ENCODE results near the gene ADAMTSL3. TPM values are rescaled to one million over a fixed set of nuclear protein-coding genes. Genes with fewer than 3 reads are reported as not detected.

The ADAMTSL3 gene
- total RNA-seq, 1 donor from 2014 or later = 13.2 TPM

- H3K27ac Mint-ChIP-seq = no peak overlapping the region
- no peak for TF ChIP-seq CTCF (IDR thresholded peaks at IDR 0.05; ENCODE audit: unreplicated experiment)
- no peaks in the 10 kb centered on the region for H3K9me3 Mint-ChIP-seq
- H3K27me3 Mint-ChIP-seq (ENCODE audit: low read depth) = peaks cover 54% of the 10 kb centered on the region
- no peak for DNase-seq (ENCODE audit: low spot score in 2 of 2, unreplicated experiment in 2 of 2)
- no peaks in the 10 kb centered on the region for H3K4me1 Mint-ChIP-seq
- no peaks in the 10 kb centered on the region for H3K36me3 Mint-ChIP-seq
- H3K4me3 Mint-ChIP-seq = no peak overlapping the region
Measured at GRCh38 chr15:83899670-83900069, 245.7 kb downstream of the ADAMTSL3 start.

- Mint-ChIP-seq H3K4me3 (no peak overlapping the region), H3K4me1 (no peaks in the 10 kb centered on the region), H3K9me3 (peaks cover 7% of the 10 kb centered on the region), H3K27me3 (ENCODE audit: low read depth) (peaks cover 34% of the 10 kb centered on the region), H3K36me3 (no peaks in the 10 kb centered on the region), H3K27ac (no peak overlapping the region)
- no peak for TF ChIP-seq CTCF (IDR thresholded peaks at IDR 0.05; ENCODE audit: unreplicated experiment)
- no peak for DNase-seq (ENCODE audit: low spot score in 2 of 2, unreplicated experiment in 2 of 2)
Measured at GRCh38 chr15:83904107-83905040, 250.5 kb downstream of the ADAMTSL3 start.

- Mint-ChIP-seq H3K4me1 (no peaks in the 10 kb centered on the region), H3K27me3 (ENCODE audit: low read depth) (peaks cover 21% of the 10 kb centered on the region), H3K9me3 (peaks cover 11% of the 10 kb centered on the region), H3K36me3 (no peaks in the 10 kb centered on the region), H3K27ac (no peak overlapping the region), H3K4me3 (no peak overlapping the region)
- no peak for TF ChIP-seq CTCF (IDR thresholded peaks at IDR 0.05; ENCODE audit: unreplicated experiment)
- DNase-seq (ENCODE audit: low spot score in 2 of 2, unreplicated experiment in 2 of 2) = no peak
Measured at GRCh38 chr15:83905556-83906273, 251.8 kb downstream of the ADAMTSL3 start.

GRCh38 chr15:83911345-83911744 lies 257.4 kb downstream of the ADAMTSL3 start:
- no peak for TF ChIP-seq CTCF (IDR thresholded peaks at IDR 0.05; ENCODE audit: unreplicated experiment)
- no peak overlapping the region for H3K27ac Mint-ChIP-seq
- H3K36me3 Mint-ChIP-seq = no peaks in the 10 kb centered on the region
- H3K27me3 Mint-ChIP-seq (ENCODE audit: low read depth) = peaks cover 7% of the 10 kb centered on the region
- H3K9me3 Mint-ChIP-seq = peaks cover 11% of the 10 kb centered on the region
- H3K4me1 Mint-ChIP-seq = no peaks in the 10 kb centered on the region
- no peak for DNase-seq (ENCODE audit: low spot score in 2 of 2, unreplicated experiment in 2 of 2)
- H3K4me3 Mint-ChIP-seq = no peak overlapping the region

GRCh38 chr15:83912343-83912742 lies 258.4 kb downstream of the ADAMTSL3 start:
- Mint-ChIP-seq H3K4me1 (no peaks in the 10 kb centered on the region), H3K27ac (no peak overlapping the region), H3K27me3 (ENCODE audit: low read depth) (peaks cover 7% of the 10 kb centered on the region), H3K9me3 (peaks cover 11% of the 10 kb centered on the region), H3K4me3 (no peak overlapping the region), H3K36me3 (no peaks in the 10 kb centered on the region)
- TF ChIP-seq CTCF (IDR thresholded peaks at IDR 0.05; ENCODE audit: unreplicated experiment) = no peak
- DNase-seq (ENCODE audit: low spot score in 2 of 2, unreplicated experiment in 2 of 2) = no peak
